A549 treated with AZD9567 at 1 μM for 4 hours (cell line): ENCODE data around the gene QARS1. TPM values are rescaled to one million over a fixed set of nuclear protein-coding genes. Genes with fewer than 3 reads are reported as not detected.

Source experiments
- total RNA-seq: library from RNA; stranded (reverse); fragments of 200-300 nt; extraction: Qiagen RNA extraction; gene quantifications from 5 replicates; pipeline ENCODE4 v1.2.3, GENCODE V29; 2022; ENCODE audit not compliant: insufficient read depth

The QARS1 gene
- total RNA-seq = 138 to 189 TPM (median 143 TPM) in 5 replicates

GRCh38 chr3:49104427-49105291 is at the start of gene QARS1:
TSS of gene QARS1 (minus strand) at chr3:49104757. CDS start at chr3:49104733, 24 bp downstream.

DNA sequence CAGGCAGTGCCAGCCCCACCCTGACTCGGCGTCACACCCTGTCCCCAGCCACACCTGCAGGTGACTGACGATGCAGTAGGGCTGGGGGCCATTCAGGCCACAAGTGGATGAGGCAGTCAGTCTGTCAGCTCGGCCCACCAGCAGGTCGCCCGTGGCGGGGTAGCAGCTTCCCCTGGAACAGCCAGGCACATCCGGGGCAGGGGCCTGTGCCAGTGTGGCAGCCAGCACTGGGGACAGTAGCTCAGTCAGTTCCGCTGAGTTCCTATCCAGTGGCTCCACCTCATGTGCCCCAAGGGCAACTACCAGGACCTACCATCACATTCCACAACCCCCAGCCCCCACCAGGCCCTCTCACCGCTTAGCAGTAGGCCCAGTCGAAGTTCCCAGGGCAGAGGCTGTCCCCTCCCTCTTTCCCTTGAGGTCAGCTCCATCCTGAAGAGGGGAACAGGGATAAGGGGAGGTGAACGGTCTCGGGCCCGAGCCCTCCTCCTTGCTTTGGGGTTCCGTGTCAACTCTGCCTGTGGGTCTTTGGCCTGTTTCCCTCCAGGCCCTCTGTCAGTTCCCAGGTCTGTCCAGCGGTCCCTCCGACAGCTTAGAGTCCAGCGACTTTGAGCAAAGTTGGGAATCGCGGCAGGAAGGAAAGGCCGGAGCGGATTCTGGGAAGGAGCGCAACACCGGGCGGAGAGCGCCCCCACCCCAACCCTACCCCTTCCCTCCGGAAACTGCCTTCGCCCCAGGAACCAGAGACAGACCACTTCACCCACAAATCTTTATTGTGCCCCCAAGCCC is 28.1 kb upstream of the QARS1 start, which contains the start of gene LAMB2:
TSS of gene LAMB2 (minus strand) at position 614 of the 789 bp plus-strand sequence. CDS start at position 431, 183 bp downstream.

GRCh38 chr3:49120438-49121131 is 16.0 kb upstream of the QARS1 start, which contains the start of gene USP19:
TSS of gene USP19 (minus strand) at chr3:49120823. CDS start at chr3:49119145, 1,678 bp downstream.

GRCh38 chr3:49093853-49094767 is 10.4 kb downstream of the QARS1 start, which contains the start of gene QRICH1:
TSS of gene QRICH1 (minus strand) at chr3:49094071. CDS start at chr3:49077017, 17,054 bp downstream.

Other genes starting within 250 kb of the QARS1 start
- 5.8 to 10.4 TPM (median 9.5 TPM) in 5 replicates for gene SLC25A20, start 205.9 kb downstream of the QARS1 start, total RNA-seq
- 51.8 to 67.0 TPM (median 55.1 TPM) in 5 replicates for gene ARIH2, start 185.9 kb downstream of the QARS1 start, total RNA-seq
- 17.1 to 20.0 TPM (median 18.3 TPM) in 5 replicates for gene P4HTM, start 114.5 kb downstream of the QARS1 start, total RNA-seq
- gene WDR6, start 97.4 kb downstream of the QARS1 start, total RNA-seq = 62.9 to 82.1 TPM (median 77.8 TPM) in 5 replicates
- gene DALRD3, start 86.2 kb downstream of the QARS1 start, total RNA-seq = 19.8 to 26.3 TPM (median 26.0 TPM) in 5 replicates
- 64.2 to 93.5 TPM (median 87.1 TPM) in 5 replicates for gene NDUFAF3, start 82.6 kb downstream of the QARS1 start, total RNA-seq
- 128 to 175 TPM (median 165 TPM) in 5 replicates for gene IMPDH2, start 75.4 kb downstream of the QARS1 start, total RNA-seq
- gene QRICH1, start 10.7 kb downstream of the QARS1 start, total RNA-seq = 35.3 to 40.4 TPM (median 38.3 TPM) in 5 replicates
- 23.0 to 26.1 TPM (median 24.1 TPM) in 5 replicates for gene USP19, start 16.1 kb upstream of the QARS1 start, total RNA-seq
- gene LAMB2, start 28.3 kb upstream of the QARS1 start, total RNA-seq = 98.2 to 133 TPM (median 104 TPM) in 5 replicates
- gene CCDC71, start 61.6 kb upstream of the QARS1 start, total RNA-seq = 13.6 to 16.8 TPM (median 15.9 TPM) in 5 replicates
- 4.2 to 7.4 TPM (median 4.6 TPM) in 5 replicates for gene KLHDC8B, start 66.8 kb upstream of the QARS1 start, total RNA-seq
- gene C3orf62, start 172.5 kb upstream of the QARS1 start, total RNA-seq = 1.7 to 3.0 TPM (median 1.9 TPM) in 5 replicates
- gene USP4, start 235.3 kb upstream of the QARS1 start, total RNA-seq = 11.6 to 14.8 TPM (median 14.2 TPM) in 5 replicates